ENCODE results near the gene MKRN2OS.

- TF ChIP-seq CTCF (conservative IDR thresholded peaks at IDR 0.05; ENCODE audit: low read length), result no peak
- no peak for TF ChIP-seq EZH2phosphoT487 (IDR thresholded peaks at IDR 0.05; ENCODE audit: borderline replicate concordance, low read depth, low read length)
These were observed 40.7 kb upstream of the MKRN2OS start for GRCh38 chr3:12585970-12586369.

Measured in OCI-LY7 (cell line).